Measurements from ENCODE around the gene ENOX1.

The ENOX1 gene

DNA sequence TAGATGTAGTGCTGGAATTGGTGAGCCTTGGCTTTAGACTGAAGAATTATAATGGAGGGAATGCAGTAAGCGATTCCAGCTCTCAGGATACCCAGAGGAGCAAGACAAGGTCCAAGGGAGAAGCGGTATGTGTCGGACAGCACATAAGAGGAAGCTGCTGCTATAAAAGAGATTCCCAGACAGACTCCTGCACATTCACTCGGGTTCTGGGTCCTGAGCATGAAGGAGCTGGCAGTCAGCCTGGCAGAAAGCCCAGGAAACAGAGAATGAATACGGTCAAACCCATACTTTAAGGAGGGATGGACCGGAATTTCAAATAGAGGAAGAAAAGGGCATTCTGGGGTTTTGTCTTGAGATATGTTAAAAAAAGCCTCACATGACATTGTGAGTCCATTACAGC lies 455.1 kb downstream of the ENOX1 start:
- TF ChIP-seq, protein P1, sequence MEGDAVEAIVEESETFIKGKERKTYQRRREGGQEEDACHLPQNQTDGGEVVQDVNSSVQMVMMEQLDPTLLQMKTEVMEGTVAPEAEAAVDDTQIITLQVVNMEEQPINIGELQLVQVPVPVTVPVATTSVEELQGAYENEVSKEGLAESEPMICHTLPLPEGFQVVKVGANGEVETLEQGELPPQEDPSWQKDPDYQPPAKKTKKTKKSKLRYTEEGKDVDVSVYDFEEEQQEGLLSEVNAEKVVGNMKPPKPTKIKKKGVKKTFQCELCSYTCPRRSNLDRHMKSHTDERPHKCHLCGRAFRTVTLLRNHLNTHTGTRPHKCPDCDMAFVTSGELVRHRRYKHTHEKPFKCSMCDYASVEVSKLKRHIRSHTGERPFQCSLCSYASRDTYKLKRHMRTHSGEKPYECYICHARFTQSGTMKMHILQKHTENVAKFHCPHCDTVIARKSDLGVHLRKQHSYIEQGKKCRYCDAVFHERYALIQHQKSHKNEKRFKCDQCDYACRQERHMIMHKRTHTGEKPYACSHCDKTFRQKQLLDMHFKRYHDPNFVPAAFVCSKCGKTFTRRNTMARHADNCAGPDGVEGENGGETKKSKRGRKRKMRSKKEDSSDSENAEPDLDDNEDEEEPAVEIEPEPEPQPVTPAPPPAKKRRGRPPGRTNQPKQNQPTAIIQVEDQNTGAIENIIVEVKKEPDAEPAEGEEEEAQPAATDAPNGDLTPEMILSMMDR (IDR thresholded peaks at IDR 0.05; ENCODE audit: low read depth, low read length), result no peak
- H3K4me3 ChIP-seq (ENCODE audit: low read depth, low read length), result no peak overlapping the region

DNA sequence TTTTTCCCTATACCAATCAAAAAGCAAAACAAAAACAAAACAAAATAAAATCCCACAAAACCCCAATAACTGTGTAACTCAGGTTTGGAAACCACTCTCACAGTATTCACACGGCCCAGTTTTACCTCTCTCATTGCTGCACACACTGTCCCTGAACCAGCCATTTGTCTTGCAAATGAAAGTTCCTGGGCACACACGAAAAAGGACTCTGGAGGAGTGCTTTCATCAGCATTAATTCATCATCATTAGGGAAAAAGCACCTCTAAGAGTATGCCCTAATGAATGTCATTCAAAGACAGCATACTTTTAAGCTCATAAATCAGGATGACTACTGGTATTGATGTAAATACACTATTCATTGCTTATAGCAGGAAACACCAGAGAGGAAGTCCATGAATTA lies 457.1 kb downstream of the ENOX1 start:
- TF ChIP-seq, protein P1 (IDR thresholded peaks at IDR 0.05; ENCODE audit: low read depth, low read length), result no peak
- H3K4me3 ChIP-seq (ENCODE audit: low read depth, low read length), result no peak overlapping the region

DNA sequence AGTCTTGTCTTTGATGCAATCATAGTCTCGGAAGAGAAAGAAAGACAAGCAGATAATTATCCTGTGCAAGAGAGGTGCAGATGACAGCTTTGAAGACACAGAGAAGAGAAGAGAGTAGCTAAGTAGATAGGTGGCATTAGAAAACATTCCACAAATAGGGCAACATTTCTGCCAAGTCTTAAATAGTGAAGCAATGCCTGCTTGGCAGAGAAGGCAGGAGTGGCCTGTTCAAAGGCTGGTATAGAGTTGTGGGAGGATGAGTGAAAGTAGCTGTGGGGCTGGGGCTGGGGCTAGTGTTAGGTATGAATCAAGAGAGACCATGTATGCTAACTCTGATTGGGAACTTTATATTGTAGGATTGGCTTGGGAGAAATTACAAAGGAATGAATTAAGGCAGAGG lies 457.9 kb downstream of the ENOX1 start:
- no peak overlapping the region for H3K4me3 ChIP-seq (ENCODE audit: low read depth, low read length)
- TF ChIP-seq, protein P1 (IDR thresholded peaks at IDR 0.05; ENCODE audit: low read depth, low read length), result no peak

DNA sequence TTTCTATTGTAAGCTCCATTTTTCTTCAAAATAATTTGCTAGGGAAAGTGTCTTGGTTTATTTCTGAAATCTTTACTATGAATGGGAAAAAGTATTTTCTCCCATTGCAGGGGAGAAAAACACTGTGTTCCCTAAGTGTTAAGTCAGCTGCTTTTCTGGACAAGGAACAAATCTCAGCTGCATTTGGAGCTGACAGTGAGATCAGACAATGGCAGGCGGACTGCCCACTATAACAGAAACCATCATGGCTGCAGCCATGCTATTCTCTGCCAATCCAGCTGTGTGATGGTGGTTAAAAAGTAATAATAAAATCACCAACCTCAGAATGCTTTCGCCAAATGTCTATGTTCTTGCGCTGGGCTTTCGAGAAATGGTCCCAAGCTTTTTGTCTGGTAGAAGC lies 460.7 kb downstream of the ENOX1 start:
- no peak overlapping the region for H3K4me3 ChIP-seq (ENCODE audit: low read depth, low read length)
- TF ChIP-seq, protein P1 (IDR thresholded peaks at IDR 0.05; ENCODE audit: low read depth, low read length), result no peak

DNA sequence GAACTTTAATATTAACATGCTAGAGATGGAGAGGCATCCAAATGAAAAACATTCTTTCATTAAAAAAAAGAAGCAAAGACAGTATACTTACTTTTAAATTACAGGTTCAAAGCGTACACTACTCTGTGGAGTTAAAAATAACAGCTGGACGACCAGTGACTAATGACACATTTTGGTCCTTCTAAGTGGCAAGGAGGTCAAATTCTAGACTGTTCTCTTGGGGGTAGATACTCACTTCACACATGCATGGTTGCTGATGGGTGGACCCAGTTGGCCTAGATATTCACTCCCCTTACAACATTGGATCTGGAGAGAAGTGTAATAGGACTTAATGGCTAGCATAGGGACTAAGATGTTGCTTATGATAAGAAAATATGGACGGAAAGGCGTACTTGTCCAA lies 461.1 kb downstream of the ENOX1 start:
- TF ChIP-seq, protein P1 (IDR thresholded peaks at IDR 0.05; ENCODE audit: low read depth, low read length), result no peak
- no peak overlapping the region for H3K4me3 ChIP-seq (ENCODE audit: low read depth, low read length)

DNA sequence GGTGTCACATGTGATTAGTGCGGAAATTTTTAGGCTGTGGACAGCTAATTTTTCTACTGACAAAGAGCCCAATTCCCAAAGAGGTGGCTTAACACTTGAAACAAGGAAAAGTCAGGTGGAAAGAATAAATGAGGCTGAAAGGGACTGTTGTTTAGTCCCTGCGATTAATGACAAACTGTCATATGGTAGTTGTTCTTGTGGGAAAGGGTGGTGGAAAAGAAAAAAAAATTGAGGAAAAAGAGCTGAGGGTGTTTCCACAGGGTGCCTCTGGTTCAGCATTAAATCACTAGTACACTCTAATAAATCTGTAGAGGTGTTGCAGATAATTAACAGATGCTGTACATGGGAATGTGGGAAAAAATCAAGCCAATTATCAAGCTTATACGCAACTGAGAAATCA lies 462.6 kb downstream of the ENOX1 start:
- H3K4me3 ChIP-seq (ENCODE audit: low read depth, low read length), result no peak overlapping the region
- TF ChIP-seq, protein P1 (IDR thresholded peaks at IDR 0.05; ENCODE audit: low read depth, low read length), result no peak

DNA sequence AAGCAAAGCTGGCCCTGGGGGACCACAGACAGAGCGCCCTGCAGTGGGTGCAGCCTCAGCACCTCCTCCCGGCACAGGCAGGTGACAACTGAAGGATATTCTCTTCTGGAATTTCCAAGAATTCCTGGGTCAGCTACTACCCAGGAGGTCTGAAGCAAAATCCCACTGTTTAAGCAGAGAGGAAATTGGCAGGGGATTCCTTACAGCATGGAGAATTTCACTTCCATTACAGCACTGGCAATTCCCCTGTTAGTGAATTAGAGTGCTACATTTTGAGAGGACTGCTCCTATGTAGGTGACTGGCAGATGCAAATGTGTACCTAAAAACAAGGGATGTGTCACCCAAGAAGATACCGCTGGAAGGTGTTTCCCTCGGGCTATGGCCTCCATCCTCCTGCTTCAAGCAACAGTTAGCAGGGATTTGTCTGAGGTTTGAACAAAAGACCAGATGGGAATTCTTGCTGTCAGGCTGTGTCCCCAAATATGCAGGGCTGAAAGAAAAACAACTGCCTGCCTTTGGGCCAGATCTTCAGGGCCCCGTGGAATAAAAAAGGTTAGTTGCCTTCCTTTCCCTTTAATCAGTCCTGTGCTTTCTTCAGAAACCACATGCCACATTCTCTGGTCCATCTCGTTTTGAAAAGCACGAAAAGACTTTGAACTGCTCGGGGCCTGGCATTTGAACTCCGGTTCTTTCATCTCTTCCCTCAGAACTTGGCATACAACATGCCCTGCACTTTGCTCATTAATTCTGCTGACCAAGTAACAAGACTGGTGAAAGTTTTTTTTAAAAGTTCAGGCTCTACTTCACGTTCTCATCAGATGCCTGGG lies 466.9 kb downstream of the ENOX1 start:
- TF ChIP-seq, protein P1 (IDR thresholded peaks at IDR 0.05; ENCODE audit: low read depth, low read length), result no peak
- no peak overlapping the region for H3K4me3 ChIP-seq (ENCODE audit: low read depth, low read length)
